Measurements from ENCODE around the gene MAN2A2. TPM values are rescaled to one million over a fixed set of nuclear protein-coding genes. Genes with fewer than 3 reads are reported as not detected.
A peak's percentile ranks its signal among the peaks of the same experiment; 100 is the strongest.
"Not testable (repeated sequence)": the region's sequence is repeated elsewhere in the genome, so short reads cannot be mapped to it uniquely, and the experiment has no call there.

The MAN2A2 gene
- total RNA-seq, 2 donors from 2014 or later = 159 to 186 TPM

DNA sequence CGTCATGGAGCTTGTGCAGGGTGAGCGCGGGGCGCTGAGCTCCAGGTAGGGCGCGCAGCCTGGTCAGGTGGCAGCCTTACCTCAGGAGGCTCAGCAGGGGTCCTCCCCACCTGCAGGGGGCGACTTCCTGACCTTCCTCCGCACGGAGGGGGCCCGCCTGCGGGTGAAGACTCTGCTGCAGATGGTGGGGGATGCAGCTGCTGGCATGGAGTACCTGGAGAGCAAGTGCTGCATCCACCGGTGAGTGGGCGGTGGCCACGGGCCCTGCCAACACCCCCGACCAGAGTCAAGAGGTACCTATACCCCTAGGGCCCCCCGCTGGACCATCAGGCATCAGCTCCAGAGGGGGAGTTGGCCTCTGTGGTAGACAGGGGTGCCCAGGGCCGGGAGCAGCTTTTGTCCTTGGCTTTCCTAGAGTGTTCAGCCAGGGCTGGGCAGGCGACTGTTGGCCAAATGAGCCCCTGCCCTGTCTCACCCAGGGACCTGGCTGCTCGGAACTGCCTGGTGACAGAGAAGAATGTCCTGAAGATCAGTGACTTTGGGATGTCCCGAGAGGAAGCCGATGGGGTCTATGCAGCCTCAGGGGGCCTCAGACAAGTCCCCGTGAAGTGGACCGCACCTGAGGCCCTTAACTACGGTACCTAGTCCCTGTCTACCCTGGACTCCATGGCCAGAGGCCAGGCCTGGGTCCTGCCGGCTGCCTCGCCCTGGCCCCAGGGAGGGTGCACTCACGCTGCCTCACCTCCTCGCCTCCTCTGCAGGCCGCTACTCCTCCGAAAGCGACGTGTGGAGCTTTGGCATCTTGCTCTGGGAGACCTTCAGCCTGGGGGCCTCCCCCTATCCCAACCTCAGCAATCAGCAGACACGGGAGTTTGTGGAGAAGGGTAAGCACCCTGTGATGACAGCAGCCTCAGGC lies 9.7 kb upstream of the MAN2A2 start:
- H3K27me3 Mint-ChIP-seq = no peaks in the 10 kb centered on the region
- ATAC-seq (no peak), DNase-seq (no peak)
- no peaks in the 10 kb centered on the region for H3K9me3 ChIP-seq (ENCODE audit: control insufficient read depth, low read length, poor library complexity, severe bottlenecking)
- H3K4me1 Mint-ChIP-seq = peaks cover 3% of the 10 kb centered on the region
- H3K27ac Mint-ChIP-seq = no peak overlapping the region
- H3K4me3 Mint-ChIP-seq = no peak overlapping the region
- no peaks in the 10 kb centered on the region for H3K36me3 Mint-ChIP-seq (ENCODE audit: low read depth)

DNA sequence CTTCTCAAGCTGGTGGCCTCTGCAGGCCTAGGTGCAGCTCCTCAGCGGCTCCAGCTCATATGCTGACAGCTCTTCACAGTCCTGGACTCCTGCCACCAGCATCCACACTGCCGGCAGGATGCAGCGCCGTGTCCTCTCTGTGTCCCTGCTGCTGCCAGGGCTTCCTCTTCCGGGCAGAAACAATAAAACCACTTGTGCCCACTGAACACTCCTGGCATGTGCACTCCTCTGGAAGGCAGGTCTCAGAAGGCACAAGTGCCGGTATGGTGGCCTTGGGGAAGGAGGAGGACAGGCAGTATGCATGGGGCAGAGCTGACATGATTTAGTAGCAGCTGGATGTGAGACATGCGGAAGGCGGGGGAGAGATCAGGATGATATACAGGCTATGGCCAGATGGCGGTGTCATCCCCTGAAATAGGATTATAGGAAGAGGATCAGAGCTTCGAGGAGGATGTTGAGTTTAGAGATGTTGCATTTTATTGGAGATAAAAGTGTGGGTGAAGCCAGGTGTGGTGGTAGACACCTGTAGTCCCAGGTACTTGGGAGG lies 7.5 kb upstream of the MAN2A2 start:
- no peak overlapping the region for H3K4me3 Mint-ChIP-seq
- H3K27ac Mint-ChIP-seq = no peak overlapping the region
- no peak for ATAC-seq
- H3K36me3 Mint-ChIP-seq (ENCODE audit: low read depth) = no peaks in the 10 kb centered on the region
- H3K9me3 ChIP-seq (ENCODE audit: control insufficient read depth, low read length, poor library complexity, severe bottlenecking) = no peaks in the 10 kb centered on the region
- peaks cover 5% of the 10 kb centered on the region for H3K4me1 Mint-ChIP-seq
- no peaks in the 10 kb centered on the region for H3K27me3 Mint-ChIP-seq
- no peak for DNase-seq

DNA sequence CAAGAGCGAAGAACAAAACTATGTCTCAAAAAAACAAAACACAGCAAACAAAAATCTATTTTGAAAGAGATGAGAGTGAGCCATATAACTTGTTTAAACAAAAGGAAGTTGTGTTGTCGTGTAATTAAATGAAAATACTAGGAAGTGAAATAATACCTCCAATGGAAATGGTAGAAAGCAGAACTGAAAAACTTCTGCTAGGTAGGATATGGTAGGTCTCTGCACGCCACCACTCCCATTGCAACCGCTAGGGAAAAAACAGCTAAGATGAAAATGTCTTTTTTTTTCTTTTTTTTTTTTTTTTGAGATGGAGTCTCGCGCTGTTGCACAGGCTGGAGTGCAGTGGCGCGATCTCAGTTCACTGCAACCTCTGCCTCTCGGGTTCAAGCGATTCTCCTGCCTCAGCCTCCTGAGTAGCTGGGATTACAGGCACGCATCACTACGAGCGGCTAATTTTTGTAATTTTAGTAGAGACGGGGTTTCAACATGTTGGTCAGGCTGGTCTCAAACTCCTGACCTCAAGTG lies 5.9 kb upstream of the MAN2A2 start:
- not testable (repeated sequence) for ATAC-seq; H3K27ac Mint-ChIP-seq; DNase-seq; H3K9me3 ChIP-seq (ENCODE audit: control insufficient read depth, low read length, poor library complexity, severe bottlenecking); H3K27me3 Mint-ChIP-seq; H3K36me3 Mint-ChIP-seq (ENCODE audit: low read depth); H3K4me3 Mint-ChIP-seq
- H3K4me1 Mint-ChIP-seq = peaks cover 12% of the 10 kb centered on the region

GRCh38 chr15:90901175-90902039 lies 1.7 kb upstream of the MAN2A2 start:
- no peak for ATAC-seq

GRCh38 chr15:90902040-90902839 lies 862 bp upstream of the MAN2A2 start:
- H3K4me1 Mint-ChIP-seq = peaks cover 26% of the 10 kb centered on the region

More at GRCh38 chr15:90901175-90902039, 1.7 kb upstream of the MAN2A2 start:
- Mint-ChIP-seq H3K27me3 (no peaks in the 10 kb centered on the region), H3K4me3 (peak overlapping the region; percentile 88), H3K4me1 (peaks cover 26% of the 10 kb centered on the region), H3K27ac (peak overlapping the region; percentile 92), H3K36me3 (ENCODE audit: low read depth) (peaks cover 6% of the 10 kb centered on the region)
- DNase-seq = no peak
- H3K9me3 ChIP-seq (ENCODE audit: control insufficient read depth, low read length, poor library complexity, severe bottlenecking) = no peaks in the 10 kb centered on the region

DNA sequence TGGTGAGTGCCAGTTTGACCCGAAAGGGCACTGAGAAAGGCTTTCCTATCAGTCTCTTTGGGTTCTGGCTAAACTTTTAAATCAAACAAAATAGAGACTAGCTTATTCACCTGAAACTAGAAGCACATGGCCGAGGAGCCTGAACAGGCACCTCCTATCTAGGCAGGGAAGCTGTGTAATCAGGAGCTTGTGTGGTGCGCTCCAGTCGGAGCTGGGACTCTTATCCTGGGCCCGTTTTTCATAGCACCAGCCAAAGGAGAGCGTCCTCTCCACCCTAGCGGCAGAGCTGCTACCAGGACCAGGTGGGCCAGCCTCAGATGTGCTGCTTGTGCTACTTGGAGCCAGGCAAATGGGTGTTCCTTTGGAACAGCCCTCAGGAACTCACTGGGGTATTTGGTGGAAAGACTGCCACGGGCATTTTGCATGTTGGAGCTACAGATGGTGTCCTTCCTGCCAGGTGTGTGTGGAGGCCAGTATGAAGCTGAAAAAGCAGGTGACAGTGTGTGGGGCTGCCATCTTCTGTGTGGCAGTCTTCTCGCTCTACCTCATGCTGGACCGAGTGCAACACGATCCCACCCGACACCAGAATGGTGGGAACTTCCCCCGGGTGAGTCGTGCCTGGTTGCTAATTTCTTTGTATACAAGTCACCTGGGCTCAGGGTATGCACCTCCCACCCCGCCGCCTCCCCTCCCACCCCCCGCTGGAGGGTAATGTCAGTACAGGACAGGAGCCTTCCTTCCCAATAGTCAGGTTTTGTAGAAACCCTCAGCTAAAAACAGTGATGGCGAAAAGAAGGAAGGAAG lies 833 bp downstream of the MAN2A2 start:
- peaks cover 6% of the 10 kb centered on the region for H3K36me3 Mint-ChIP-seq (ENCODE audit: low read depth)
- H3K4me3 Mint-ChIP-seq = peak overlapping the region; percentile 92
- H3K27ac Mint-ChIP-seq = peak overlapping the region; percentile 87
- peaks cover 23% of the 10 kb centered on the region for H3K4me1 Mint-ChIP-seq
- no peak for ATAC-seq
- H3K27me3 Mint-ChIP-seq = no peaks in the 10 kb centered on the region
- H3K9me3 ChIP-seq (ENCODE audit: control insufficient read depth, low read length, poor library complexity, severe bottlenecking) = no peaks in the 10 kb centered on the region
- no peak for DNase-seq

More at GRCh38 chr15:90902040-90902839, 862 bp upstream of the MAN2A2 start:
- no peaks in the 10 kb centered on the region for H3K27me3 Mint-ChIP-seq
- peak; percentile 48 to 53 (median 51) for DNase-seq
- no peaks in the 10 kb centered on the region for H3K9me3 ChIP-seq (ENCODE audit: control insufficient read depth, low read length, poor library complexity, severe bottlenecking)
- peak overlapping the region; percentile 92 for H3K27ac Mint-ChIP-seq
- H3K4me3 Mint-ChIP-seq = peak overlapping the region; percentile 88
- peaks cover 6% of the 10 kb centered on the region for H3K36me3 Mint-ChIP-seq (ENCODE audit: low read depth)
- peak; percentile 75 for ATAC-seq

DNA sequence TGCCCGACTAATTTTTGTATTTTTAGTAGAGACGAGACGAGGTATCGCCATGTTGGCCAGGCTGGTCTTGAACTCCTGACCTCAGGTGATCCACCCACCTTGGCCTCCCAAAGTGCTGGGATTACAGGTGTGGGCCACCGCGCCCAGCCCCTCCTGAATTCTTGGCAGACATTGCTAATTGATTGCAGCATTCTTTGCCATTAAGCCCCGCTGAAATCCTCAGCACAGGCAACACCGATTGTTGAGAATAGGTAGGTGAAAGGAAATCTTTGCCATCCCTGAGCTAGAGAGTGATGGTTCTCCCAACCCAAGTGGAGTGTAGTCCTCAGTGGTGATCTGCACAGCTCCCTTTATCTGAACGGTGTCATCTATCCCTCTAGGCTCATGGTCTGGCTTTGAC lies 1.6 kb downstream of the MAN2A2 start:
- H3K9me3 ChIP-seq (ENCODE audit: control insufficient read depth, low read length, poor library complexity, severe bottlenecking) = no peaks in the 10 kb centered on the region
- no peak for ATAC-seq
- H3K36me3 Mint-ChIP-seq (ENCODE audit: low read depth) = peaks cover 6% of the 10 kb centered on the region
- DNase-seq = no peak
- H3K27ac Mint-ChIP-seq = no peak overlapping the region
- H3K27me3 Mint-ChIP-seq = no peaks in the 10 kb centered on the region
- peaks cover 23% of the 10 kb centered on the region for H3K4me1 Mint-ChIP-seq
- H3K4me3 Mint-ChIP-seq = no peak overlapping the region

- H3K4me1 Mint-ChIP-seq = peaks cover 23% of the 10 kb centered on the region
- H3K9me3 ChIP-seq (ENCODE audit: control insufficient read depth, low read length, poor library complexity, severe bottlenecking) = no peaks in the 10 kb centered on the region
- H3K4me3 Mint-ChIP-seq = no peak overlapping the region
- H3K27me3 Mint-ChIP-seq = no peaks in the 10 kb centered on the region
- H3K36me3 Mint-ChIP-seq (ENCODE audit: low read depth) = peaks cover 6% of the 10 kb centered on the region
- DNase-seq (no peak), ATAC-seq (no peak)
- H3K27ac Mint-ChIP-seq = peak overlapping the region; percentile 62
Measured at GRCh38 chr15:90905306-90906180, 2.4 kb downstream of the MAN2A2 start.

DNA sequence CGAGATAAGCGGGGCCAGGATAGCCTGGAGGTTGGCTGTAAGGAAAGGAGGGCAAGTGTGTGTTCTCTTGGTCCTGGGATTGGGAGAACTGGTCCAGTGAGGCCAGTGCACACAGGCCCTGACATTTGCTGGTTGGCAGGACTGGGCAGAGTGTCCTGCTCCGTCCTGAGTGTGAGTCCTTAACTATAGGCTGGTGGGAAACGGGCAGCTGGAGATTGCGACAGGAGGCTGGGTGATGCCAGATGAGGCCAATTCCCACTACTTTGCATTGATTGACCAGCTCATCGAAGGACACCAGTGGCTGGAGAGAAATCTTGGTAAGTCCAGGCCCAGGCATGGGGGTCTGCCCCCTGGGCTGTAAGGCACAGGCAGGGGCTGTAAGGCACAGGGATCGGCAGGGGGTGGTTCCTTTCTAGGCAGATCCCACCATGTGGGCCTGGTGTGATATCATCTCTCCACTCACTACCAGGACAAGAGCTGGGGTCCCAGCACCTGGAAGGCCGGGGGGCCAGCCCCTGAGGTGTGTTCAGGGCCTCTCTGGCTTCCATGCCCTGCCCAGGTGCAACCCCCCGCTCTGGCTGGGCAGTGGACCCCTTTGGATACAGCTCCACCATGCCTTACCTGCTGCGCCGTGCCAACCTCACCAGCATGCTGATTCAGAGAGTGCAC lies 3.2 kb downstream of the MAN2A2 start:
- Mint-ChIP-seq H3K27ac (peak overlapping the region; percentile 62), H3K4me1 (peaks cover 21% of the 10 kb centered on the region), H3K27me3 (no peaks in the 10 kb centered on the region), H3K4me3 (no peak overlapping the region), H3K36me3 (ENCODE audit: low read depth) (peaks cover 6% of the 10 kb centered on the region)
- ATAC-seq = no peak
- DNase-seq = no peak
- H3K9me3 ChIP-seq (ENCODE audit: control insufficient read depth, low read length, poor library complexity, severe bottlenecking) = no peaks in the 10 kb centered on the region

GRCh38 chr15:90907051-90907660 lies 4.1 kb downstream of the MAN2A2 start:
- DNase-seq = no peak
- H3K36me3 Mint-ChIP-seq (ENCODE audit: low read depth) = peaks cover 6% of the 10 kb centered on the region

More at GRCh38 chr15:90907051-90907660, 4.1 kb downstream of the MAN2A2 start:
- ATAC-seq = no peak
- no peak overlapping the region for H3K27ac Mint-ChIP-seq
- H3K4me3 Mint-ChIP-seq = no peak overlapping the region
- peaks cover 16% of the 10 kb centered on the region for H3K4me1 Mint-ChIP-seq
- H3K27me3 Mint-ChIP-seq = no peaks in the 10 kb centered on the region
- H3K9me3 ChIP-seq (ENCODE audit: control insufficient read depth, low read length, poor library complexity, severe bottlenecking) = no peaks in the 10 kb centered on the region

Measured in T-helper 17 cell (primary cell).